Effector CD4-positive, alpha-beta T cell (primary cell): ENCODE measurements around the gene FANCD2.
A peak's percentile ranks its signal among the peaks of the same experiment; 100 is the strongest.
"Not testable (repeated sequence)": the region's sequence is repeated elsewhere in the genome, so short reads cannot be mapped to it uniquely, and the experiment has no call there.

Experiments used
- DNase-seq: peaks from one replicate; pipeline ENCODE4 v3.0.0-alpha.2; 2020

Gene FANCD2

DNA sequence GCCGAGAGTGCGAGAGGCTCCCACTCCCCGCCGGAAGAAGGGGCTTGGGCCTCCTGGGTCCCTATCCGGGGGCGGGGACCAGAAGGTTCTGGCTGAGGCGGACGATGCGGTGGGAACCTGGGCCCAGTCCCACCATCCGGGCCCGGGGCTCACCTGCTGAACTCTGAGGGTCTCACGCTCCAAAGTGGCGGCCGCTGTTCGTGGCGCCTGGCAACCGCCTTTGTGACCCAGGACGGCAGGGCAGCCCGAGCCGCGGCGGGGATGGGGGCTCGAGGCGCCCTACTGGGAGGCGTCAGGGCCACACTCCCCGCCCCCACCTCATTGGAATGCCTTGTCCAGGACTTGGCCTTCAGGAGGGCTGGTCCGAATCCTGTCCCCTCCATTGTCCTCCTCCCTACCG is 81.9 kb downstream of the FANCD2 start, which contains the start of gene FANCD2OS:
TSS of gene FANCD2OS (minus strand) at position 165 of the 400 bp plus-strand sequence. CDS start 3,481 bp downstream, outside the sequence.
- DNase-seq = no peak

DNA sequence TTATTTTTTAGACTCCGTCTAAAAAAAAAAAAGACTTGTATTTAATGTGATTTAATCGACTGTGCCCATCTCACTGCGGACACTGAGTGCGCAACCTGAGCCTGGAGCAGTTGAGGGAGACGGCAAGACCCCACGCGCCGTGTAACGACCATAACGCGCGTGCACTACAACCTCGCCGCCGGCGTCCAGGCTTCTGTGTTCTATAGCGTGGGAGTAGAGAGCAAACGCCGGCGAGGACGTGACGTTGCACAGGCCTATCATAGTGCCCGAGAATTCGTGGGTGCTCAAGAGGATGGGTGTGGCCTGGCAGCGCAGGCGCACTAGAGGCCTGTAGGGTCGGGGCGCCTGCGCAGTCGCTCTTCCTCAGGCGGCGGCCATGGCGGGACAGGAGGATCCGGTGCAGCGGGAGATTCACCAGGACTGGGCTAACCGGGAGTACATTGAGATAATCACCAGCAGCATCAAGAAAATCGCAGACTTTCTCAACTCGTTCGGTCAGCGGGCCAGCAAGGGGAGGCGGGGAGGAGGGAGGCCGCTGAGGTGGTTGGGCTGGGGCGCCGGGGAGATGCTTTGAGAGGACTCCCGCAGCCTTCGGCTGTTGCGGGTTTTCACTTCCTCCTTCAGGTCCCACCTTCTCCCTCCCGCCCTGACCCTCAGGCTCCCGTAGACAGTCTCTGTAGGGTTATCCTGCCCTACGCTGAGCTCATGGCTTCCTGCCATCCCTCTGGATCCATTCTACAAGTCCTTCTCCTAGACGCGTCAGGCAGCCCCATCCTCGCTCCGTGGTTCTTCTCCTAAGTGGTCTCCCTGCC is 89.3 kb downstream of the FANCD2 start, which contains the start of gene BRK1:
TSS of gene BRK1 (plus strand) at position 350 of the 812 bp plus-strand sequence. CDS start at position 377, 27 bp downstream.
- peak; percentile 91 for DNase-seq

DNA sequence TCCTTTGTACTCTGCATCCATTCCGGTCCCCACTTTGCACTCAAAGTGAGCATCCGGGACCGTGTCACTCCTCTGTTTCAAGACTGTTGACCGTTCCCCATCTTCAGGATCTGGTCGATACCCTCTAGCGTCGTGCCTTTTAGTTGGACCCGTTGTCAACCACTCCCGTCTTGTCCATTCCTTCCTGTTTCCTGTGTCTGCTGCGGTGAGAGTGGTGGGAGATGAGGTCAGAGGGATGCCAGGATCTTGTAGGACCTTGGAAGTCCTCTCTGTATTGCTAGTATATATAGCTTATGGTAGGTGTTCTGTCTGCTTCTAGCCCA is 89.9 kb downstream of the FANCD2 start:
- DNase-seq = no peak

DNA sequence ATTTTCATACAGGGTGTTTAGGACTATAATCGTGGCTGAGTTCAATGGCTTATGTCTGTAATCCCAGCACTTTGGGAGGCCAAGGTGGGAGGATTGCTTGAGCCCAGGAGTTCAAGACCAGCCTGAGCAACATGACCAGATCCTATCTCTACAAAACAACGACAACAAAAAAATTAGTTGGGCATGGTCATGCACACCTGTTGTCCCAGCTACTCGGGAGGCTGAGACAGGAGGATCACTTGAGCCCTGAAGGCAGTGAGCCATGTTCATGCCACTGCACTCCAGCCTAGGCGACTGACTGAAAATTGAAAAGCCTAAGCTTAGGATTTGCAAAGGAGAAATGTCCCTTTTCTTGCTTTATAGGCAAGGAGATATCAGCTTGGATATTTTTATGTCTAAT is 90.7 kb downstream of the FANCD2 start:
- no peak for DNase-seq

DNA sequence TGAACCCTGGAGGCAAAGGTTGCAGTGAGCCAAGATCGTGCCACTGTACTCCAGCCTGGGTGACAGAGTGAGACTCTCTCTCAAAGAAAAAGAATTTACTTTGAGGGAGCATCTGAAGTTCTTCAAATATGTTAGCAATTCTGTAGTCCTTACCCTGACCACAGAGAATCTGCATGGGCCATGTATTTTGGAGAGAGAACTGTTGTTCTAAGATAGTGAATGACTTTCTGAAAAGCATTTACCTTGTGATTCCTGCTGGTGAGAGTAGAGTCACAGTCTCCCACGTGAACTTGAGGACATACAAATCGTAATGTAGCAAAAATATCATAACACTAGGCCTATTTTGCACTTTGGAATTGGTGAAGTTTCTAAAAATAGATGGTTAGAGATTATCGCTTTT is 93.1 kb downstream of the FANCD2 start:
- DNase-seq = no peak

DNA sequence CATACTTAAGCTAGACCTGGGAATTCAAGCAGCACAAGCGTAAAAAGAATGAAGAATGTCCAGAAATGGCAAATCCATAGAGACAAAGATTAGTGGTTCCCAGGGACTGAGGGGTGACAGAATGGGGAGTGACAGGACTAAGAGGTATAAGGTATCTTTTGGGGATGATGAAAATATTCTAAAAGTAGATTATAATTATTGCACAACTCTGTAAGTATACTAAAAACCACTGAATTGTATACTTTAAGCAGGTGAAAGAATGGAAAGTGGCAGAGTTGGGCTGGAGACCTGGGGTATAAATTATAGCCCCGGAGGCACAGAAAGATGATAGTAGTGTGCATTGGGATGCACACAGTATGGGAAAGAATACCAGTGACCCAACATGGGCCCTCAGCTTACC is 94.8 kb downstream of the FANCD2 start:
- no peak for DNase-seq

DNA sequence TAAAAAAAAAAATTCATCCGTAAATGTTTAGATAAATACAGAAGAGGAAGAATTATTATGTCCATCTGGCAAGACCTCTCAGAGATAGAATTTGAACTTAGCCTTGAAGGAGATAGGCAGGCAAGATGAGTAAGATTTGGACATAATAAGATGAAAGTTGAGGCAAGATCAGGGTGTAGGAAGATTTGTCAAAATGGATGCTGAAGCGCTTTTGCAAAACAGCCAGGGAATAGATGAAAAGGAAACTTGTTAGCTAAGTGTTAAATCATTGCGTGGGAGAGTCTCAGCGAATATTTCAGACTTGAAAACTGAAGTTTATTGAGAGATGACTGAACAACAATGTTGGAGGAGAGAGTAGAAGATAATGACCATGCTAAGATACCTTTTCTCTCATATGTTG is 96.5 kb downstream of the FANCD2 start:
- no peak for DNase-seq

DNA sequence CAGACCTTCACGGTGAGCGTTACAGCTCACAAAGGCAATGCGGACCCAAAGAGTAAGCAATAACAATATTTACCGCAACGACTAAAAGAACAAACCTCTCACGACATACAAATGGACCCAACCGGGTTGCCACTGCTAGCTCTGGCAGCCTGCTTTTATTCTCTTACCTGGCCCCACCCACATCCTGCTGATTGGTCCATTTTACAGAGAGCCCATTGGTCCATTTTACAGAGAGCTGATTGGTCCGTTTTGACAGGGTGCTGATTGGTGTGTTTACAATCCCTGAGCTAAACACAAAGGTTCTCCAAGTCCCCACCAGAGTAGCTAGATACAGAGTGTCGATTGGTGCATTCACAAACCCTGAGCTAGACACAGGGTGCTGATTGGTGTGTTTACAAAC is 109.6 kb downstream of the FANCD2 start:
- not testable (repeated sequence) for DNase-seq

DNA sequence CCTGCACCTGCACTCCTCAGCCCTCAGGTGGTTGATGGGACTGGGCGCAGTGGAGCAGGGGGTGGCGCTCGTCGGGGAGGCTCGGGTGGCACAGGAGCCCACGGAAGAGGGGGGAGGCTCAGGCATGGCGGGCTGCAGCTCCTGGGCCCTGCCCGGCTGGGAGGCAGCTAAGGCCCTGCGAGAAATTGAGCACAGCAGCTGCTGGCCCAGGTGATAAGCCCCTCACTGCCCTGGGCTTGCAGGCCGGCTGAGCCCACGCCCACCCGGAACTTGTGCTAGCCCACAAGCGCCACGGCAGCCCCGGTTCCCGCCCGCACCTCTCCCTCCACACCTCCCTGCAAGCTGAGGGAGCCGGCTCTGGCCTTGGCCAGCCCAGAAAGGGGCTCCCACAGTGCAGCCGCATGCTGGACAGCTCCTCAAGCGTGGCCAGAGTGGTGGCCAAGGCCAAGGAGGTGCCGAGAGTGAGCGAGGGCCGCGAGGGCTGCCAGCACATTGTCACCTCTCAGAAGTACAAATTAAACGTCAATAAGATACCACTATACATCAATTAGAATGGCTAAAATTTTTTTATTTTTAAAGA is 110.3 kb downstream of the FANCD2 start:
- DNase-seq = no peak

DNA sequence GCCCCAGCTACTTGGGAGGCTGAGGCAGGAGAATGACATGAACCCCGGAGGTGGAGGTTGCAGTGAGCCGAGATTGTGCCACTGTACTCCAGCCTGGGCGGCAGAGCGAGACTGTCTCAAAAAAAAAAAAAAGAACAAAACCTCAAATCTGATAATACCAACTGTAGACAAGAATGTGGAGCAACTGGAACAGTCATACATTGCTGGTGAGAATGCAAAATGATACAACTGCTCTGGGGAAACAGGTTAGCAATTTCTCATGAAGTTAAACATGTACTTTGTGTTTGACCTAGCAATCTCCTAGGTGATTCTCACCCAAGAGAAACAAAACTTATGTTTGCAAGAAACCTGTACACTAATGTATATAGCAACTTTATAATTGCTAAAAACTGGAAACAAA is 110.9 kb downstream of the FANCD2 start:
- DNase-seq = no peak

DNA sequence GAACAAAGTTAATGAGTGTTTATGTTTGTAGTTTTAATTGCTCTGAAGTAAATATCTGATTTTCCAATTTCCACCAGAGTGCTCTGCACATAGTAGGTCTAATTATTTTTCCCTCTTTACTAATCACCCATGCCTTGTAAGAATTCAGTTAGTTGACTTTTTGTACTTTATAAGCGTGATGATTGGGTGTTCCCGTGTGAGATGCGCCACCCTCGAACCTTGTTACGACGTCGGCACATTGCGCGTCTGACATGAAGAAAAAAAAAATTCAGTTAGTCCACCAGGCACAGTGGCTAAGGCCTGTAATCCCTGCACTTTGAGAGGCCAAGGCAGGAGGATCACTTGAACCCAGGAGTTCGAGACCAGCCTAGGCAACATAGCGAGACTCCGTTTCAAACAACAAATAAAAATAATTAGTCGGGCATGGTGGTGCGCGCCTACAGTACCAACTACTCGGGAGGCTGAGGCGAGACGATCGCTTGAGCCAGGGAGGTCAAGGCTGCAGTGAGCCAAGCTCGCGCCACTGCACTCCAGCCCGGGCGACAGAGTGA is 114.8 kb downstream of the FANCD2 start:
- no peak for DNase-seq

DNA sequence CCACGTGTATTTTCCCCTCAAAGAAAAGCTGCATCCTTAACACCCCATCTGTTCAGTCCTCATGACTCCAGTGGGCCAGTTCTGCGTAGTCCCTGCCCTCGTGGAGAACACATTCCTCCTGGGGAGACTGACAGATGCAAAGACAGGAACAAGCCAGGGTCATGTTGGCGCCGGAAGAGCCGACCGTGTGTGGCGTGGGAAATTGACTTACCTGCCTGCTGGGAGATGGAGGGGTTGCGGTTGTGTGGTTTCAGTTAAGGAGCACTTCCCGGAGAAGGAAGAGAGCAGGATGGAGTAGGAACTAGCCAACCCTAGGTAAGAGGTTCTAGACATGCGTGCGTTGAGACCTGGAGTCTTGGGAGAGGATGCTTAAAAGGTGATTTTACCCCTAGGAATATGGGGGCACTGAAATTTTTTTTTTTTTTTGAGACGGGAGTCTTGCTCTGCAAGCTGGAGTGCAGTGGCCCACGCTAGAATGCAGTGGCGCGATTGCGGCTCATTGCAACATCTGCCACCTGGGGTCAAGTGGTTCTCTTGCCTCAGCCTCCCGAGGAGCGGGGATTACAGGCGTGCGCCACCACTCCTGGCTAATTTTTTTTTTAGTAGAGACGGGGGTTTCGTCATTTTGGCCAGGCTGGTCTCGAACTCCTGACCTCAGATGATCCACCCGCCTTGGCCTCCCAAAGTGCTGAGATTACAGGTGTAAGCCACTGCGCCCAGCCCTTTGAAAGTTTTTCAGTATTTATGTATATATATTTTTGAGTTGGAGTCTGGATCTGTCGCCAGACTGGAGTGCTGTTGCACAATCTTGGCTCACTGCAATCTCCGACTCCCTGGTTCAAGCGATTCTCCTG is 116.7 kb downstream of the FANCD2 start:
- DNase-seq = no peak

DNA sequence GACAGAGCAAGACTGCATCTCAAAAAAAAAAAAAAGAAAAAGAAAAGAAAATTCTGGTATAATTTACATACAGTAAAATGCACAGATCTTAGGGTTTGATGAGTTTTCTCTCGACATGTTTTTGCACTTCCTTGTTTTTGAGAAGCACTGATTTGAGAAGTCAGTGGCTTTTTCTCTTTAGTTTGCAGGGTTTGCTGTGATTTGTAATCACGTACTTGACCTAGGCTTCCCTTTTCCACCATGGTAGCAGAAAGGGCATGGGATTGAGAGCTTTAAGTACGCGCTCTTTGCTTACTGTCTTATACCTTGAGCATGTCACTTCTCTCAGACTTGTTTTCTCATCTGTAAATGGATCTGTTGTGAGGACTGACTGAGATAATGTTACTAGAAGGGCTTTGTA is 119.4 kb downstream of the FANCD2 start:
- DNase-seq = no peak

DNA sequence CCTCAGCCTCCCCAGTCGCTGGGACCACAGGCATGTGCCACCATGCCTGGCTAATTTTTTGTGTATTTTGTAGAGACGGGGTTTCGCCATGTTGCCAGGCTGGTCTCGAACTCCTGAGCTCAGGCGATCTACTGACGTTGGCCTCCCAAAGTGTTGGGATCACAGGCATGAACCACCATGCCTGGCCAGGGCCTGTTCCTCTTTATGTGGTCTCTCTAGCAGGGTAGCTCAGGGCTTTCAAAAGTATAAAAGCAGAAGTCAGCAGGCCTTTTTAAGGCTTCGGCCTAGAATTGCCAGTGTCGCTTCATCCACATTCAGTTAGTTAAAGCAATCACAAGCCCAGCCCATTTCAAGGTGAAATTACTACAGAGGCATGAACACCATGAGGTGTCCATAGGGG is 123.0 kb downstream of the FANCD2 start:
- DNase-seq = no peak

DNA sequence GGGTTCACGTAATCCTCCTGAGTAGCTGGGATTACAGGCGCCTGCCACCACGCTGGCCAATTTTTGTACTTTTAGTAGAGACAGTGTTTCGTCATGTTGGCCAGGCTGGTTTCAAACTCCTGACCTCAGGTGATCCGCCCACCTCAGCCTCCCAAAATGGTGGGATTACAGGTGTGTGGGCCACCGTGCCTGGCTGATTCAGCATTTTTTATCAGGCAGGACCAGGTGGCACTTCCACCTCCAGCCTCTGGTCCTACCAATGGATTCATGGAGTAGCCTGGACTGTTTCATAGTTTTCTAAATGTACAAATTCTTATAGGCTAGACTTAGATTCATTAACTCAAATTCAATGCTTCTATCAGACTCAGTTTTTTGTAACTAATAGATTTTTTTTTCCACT is 124.8 kb downstream of the FANCD2 start:
- no peak for DNase-seq
